IPS-20b (cell line): ENCODE results near the gene GOLIM4.

Source experiments
- H3K27ac ChIP-seq: one replicate; pipeline ENCODE4 v1.5.1; 2013; ENCODE audit warnings: low read length
- H3K27me3 ChIP-seq: 2 replicates; pipeline ENCODE4 v1.6.1; 2013; ENCODE audit warnings: mild to moderate bottlenecking, low read length, inconsistent platforms; ENCODE audit not compliant: insufficient read depth
- H3K36me3 ChIP-seq: 2 replicates; pipeline ENCODE4 v1.6.1; 2013; ENCODE audit warnings: low read depth, mild to moderate bottlenecking, inconsistent platforms, low read length, moderate library complexity; ENCODE audit not compliant: insufficient read depth
- H3K4me1 ChIP-seq: 2 replicates; pipeline ENCODE4 v1.6.1; 2013; ENCODE audit warnings: mild to moderate bottlenecking, control low read depth, inconsistent platforms, low read length, moderate library complexity; ENCODE audit not compliant: insufficient read depth
- H3K4me3 ChIP-seq: 2 replicates; pipeline ENCODE4 v1.5.1; 2013; ENCODE audit warnings: mild to moderate bottlenecking, low read length, inconsistent platforms
- H3K9ac ChIP-seq: 2 replicates; pipeline ENCODE4 v1.6.1; 2013; ENCODE audit warnings: low read depth, mild to moderate bottlenecking, inconsistent platforms, low read length, moderate library complexity
- H3K9me3 ChIP-seq: 2 replicates; pipeline ENCODE4 v1.6.1; 2013; ENCODE audit warnings: mild to moderate bottlenecking, low read depth, low read length, inconsistent platforms; ENCODE audit not compliant: insufficient read depth

Gene GOLIM4

GRCh38 chr3:168001244-168001643 lies 94.5 kb downstream of the GOLIM4 start:
- Histone ChIP-seq H3K4me1 (no peaks in the 10 kb centered on the region), H3K27me3 (no peaks in the 10 kb centered on the region), H3K36me3 (no peaks in the 10 kb centered on the region), H3K9ac (no peak overlapping the region), H3K4me3 (no peak overlapping the region), H3K9me3 (no peaks in the 10 kb centered on the region), H3K27ac (no peak overlapping the region)

GRCh38 chr3:167998253-167998652 lies 97.5 kb downstream of the GOLIM4 start:
- no peak overlapping the region for H3K9ac ChIP-seq
- H3K4me3 ChIP-seq: no peak overlapping the region
- no peaks in the 10 kb centered on the region for H3K27me3 ChIP-seq
- H3K9me3 ChIP-seq: no peaks in the 10 kb centered on the region
- H3K36me3 ChIP-seq: no peaks in the 10 kb centered on the region
- H3K4me1 ChIP-seq: no peaks in the 10 kb centered on the region
- H3K27ac ChIP-seq: no peak overlapping the region

- Histone ChIP-seq H3K4me3 (no peak overlapping the region), H3K9ac (no peak overlapping the region), H3K36me3 (no peaks in the 10 kb centered on the region), H3K27me3 (no peaks in the 10 kb centered on the region), H3K9me3 (no peaks in the 10 kb centered on the region), H3K4me1 (no peaks in the 10 kb centered on the region), H3K27ac (no peak overlapping the region)
Observed at GRCh38 chr3:167996514-167996913, 99.2 kb downstream of the GOLIM4 start.

- Histone ChIP-seq H3K27ac (no peak overlapping the region), H3K9ac (no peak overlapping the region), H3K4me1 (no peaks in the 10 kb centered on the region), H3K9me3 (no peaks in the 10 kb centered on the region), H3K36me3 (no peaks in the 10 kb centered on the region), H3K27me3 (no peaks in the 10 kb centered on the region), H3K4me3 (no peak overlapping the region)
Observed at GRCh38 chr3:167992381-167992780, 103.3 kb downstream of the GOLIM4 start.

- no peaks in the 10 kb centered on the region for H3K36me3 ChIP-seq
- no peaks in the 10 kb centered on the region for H3K4me1 ChIP-seq
- no peak overlapping the region for H3K27ac ChIP-seq
- no peak overlapping the region for H3K4me3 ChIP-seq
- no peaks in the 10 kb centered on the region for H3K27me3 ChIP-seq
- no peak overlapping the region for H3K9ac ChIP-seq
- H3K9me3 ChIP-seq: no peaks in the 10 kb centered on the region
Observed at GRCh38 chr3:167991213-167991612, 104.5 kb downstream of the GOLIM4 start.

GRCh38 chr3:167989999-167990398 lies 105.7 kb downstream of the GOLIM4 start:
- H3K36me3 ChIP-seq: no peaks in the 10 kb centered on the region
- no peak overlapping the region for H3K9ac ChIP-seq
- H3K4me3 ChIP-seq: no peak overlapping the region
- H3K4me1 ChIP-seq: no peaks in the 10 kb centered on the region
- no peaks in the 10 kb centered on the region for H3K27me3 ChIP-seq
- no peak overlapping the region for H3K27ac ChIP-seq
- no peaks in the 10 kb centered on the region for H3K9me3 ChIP-seq

GRCh38 chr3:167989066-167989465 lies 106.7 kb downstream of the GOLIM4 start:
- no peaks in the 10 kb centered on the region for H3K27me3 ChIP-seq
- no peak overlapping the region for H3K9ac ChIP-seq
- H3K9me3 ChIP-seq: no peaks in the 10 kb centered on the region
- H3K27ac ChIP-seq: no peak overlapping the region
- no peak overlapping the region for H3K4me3 ChIP-seq
- no peaks in the 10 kb centered on the region for H3K4me1 ChIP-seq
- no peaks in the 10 kb centered on the region for H3K36me3 ChIP-seq

- no peaks in the 10 kb centered on the region for H3K36me3 ChIP-seq
- H3K9me3 ChIP-seq: no peaks in the 10 kb centered on the region
- no peaks in the 10 kb centered on the region for H3K4me1 ChIP-seq
- no peak overlapping the region for H3K9ac ChIP-seq
- H3K27me3 ChIP-seq: no peaks in the 10 kb centered on the region
- H3K4me3 ChIP-seq: no peak overlapping the region
- H3K27ac ChIP-seq: no peak overlapping the region
Observed at GRCh38 chr3:167983583-167983982, 112.1 kb downstream of the GOLIM4 start.

GRCh38 chr3:167978486-167978885 lies 117.2 kb downstream of the GOLIM4 start:
- H3K27ac ChIP-seq: no peak overlapping the region

GRCh38 chr3:167978071-167978470 lies 117.7 kb downstream of the GOLIM4 start:
- no peak overlapping the region for H3K9ac ChIP-seq
- H3K4me3 ChIP-seq: no peak overlapping the region
- no peak overlapping the region for H3K27ac ChIP-seq
- no peaks in the 10 kb centered on the region for H3K4me1 ChIP-seq
- no peaks in the 10 kb centered on the region for H3K9me3 ChIP-seq
- H3K27me3 ChIP-seq: no peaks in the 10 kb centered on the region
- H3K36me3 ChIP-seq: no peaks in the 10 kb centered on the region

More at GRCh38 chr3:167978486-167978885, 117.2 kb downstream of the GOLIM4 start:
- no peaks in the 10 kb centered on the region for H3K9me3 ChIP-seq
- no peaks in the 10 kb centered on the region for H3K36me3 ChIP-seq
- H3K4me1 ChIP-seq: no peaks in the 10 kb centered on the region
- no peak overlapping the region for H3K4me3 ChIP-seq
- H3K9ac ChIP-seq: no peak overlapping the region
- H3K27me3 ChIP-seq: no peaks in the 10 kb centered on the region

- Histone ChIP-seq H3K9ac (no peak overlapping the region), H3K27ac (no peak overlapping the region), H3K4me3 (no peak overlapping the region), H3K27me3 (no peaks in the 10 kb centered on the region), H3K4me1 (no peaks in the 10 kb centered on the region), H3K36me3 (no peaks in the 10 kb centered on the region), H3K9me3 (no peaks in the 10 kb centered on the region)
Observed at GRCh38 chr3:167976516-167977361, 119.0 kb downstream of the GOLIM4 start.

- no peaks in the 10 kb centered on the region for H3K9me3 ChIP-seq
- no peak overlapping the region for H3K9ac ChIP-seq
- no peaks in the 10 kb centered on the region for H3K4me1 ChIP-seq
- H3K27me3 ChIP-seq: no peaks in the 10 kb centered on the region
- no peak overlapping the region for H3K27ac ChIP-seq
- no peak overlapping the region for H3K4me3 ChIP-seq
- no peaks in the 10 kb centered on the region for H3K36me3 ChIP-seq
Observed at GRCh38 chr3:167973901-167974300, 121.8 kb downstream of the GOLIM4 start.
